ENCODE measurements around the gene ZNF512B.
A peak's percentile ranks its signal among the peaks of the same experiment; 100 is the strongest.

The ZNF512B gene

DNA sequence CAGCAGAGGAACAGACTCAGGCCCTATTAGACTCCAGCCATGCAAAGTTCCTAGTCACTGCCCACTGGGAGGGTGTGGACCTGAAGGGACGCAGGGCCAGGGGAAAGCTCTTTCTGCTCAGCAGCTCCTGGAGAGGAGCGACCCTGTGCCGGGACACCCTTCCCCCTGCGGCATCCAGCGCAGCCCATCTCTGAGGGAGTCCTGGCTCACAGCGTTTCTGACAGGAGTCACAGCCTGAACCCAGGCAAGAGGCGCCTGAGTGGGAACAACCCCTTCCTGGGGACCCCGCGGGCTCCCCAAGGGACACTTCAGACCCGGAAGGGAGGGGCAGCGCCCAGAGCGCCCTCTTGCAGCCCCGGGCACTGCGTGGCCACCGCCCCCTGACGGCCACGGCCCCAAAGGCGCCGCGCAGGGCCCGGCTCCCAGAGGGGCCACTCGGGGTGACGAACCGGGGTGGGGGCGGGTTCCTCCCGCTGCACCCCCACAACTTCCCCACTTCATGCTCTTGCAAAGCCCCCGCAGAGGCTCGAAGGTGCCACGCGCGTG lies 14.4 kb downstream of the ZNF512B start:
- H3K4me3 ChIP-seq (ENCODE audit: low read length), result peak overlapping the region; percentile 82
- peak; percentile 31 for DNase-seq (ENCODE audit: low read depth)
- TF ChIP-seq, protein P1, sequence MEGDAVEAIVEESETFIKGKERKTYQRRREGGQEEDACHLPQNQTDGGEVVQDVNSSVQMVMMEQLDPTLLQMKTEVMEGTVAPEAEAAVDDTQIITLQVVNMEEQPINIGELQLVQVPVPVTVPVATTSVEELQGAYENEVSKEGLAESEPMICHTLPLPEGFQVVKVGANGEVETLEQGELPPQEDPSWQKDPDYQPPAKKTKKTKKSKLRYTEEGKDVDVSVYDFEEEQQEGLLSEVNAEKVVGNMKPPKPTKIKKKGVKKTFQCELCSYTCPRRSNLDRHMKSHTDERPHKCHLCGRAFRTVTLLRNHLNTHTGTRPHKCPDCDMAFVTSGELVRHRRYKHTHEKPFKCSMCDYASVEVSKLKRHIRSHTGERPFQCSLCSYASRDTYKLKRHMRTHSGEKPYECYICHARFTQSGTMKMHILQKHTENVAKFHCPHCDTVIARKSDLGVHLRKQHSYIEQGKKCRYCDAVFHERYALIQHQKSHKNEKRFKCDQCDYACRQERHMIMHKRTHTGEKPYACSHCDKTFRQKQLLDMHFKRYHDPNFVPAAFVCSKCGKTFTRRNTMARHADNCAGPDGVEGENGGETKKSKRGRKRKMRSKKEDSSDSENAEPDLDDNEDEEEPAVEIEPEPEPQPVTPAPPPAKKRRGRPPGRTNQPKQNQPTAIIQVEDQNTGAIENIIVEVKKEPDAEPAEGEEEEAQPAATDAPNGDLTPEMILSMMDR (conservative IDR thresholded peaks at IDR 0.05; ENCODE audit: low read length), result peak; percentile 22; the same call in 1 of the 2 replicates

DNA sequence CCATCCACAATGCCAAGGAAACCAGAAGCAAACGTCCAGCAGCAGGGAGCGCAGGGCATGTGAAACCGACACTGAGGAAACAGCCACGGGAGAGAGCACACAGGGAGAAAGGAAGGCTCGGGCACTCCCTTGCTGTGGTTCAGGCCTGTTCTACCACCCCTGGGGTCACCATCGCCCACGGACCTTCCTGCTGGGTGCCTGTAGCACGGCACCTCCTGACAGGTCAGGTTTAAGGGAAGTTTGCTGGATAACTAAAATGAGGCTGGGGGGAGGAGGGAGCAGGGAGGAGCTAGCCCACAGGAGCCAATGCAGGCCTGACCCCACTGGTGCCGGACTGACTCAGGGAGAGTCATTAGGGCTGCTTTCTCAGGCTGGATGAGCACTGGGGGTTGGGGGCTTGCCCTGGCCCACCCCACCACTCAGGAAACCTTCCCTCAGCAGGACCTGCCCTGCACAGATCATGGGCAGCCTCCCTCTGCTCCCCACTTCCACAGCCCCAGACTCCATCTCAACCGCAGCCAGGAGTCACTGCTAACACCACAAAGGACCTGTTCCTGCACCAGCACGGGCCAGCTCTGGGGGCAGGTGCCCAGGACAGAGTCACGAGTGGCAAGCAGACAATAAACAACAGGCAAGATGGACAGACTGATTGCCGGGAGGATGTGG lies 15.8 kb downstream of the ZNF512B start:
- H3K4me3 ChIP-seq (ENCODE audit: low read length), result peak overlapping the region; percentile 82
- DNase-seq (ENCODE audit: low read depth), result no peak
- TF ChIP-seq, protein P1 (conservative IDR thresholded peaks at IDR 0.05; ENCODE audit: low read length), result no peak

DNA sequence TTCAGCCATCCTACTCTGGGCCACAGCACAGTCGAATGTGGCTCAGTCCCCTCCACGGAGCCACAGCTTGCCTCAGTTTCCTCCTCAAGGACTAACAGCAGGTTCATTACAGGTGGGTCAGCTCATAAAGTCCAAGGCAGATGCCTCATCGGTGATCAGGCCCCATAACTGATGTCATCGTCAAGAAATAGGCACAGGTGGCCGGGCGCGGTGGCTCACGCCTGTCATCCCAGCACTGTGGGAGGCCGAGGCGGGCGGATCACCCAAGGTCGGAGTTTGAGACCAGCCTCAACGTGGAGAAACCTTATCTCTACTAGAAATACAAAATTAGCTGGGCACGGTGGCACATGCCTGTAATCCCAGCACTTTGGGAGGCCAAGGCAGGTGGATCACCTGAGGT lies 17.0 kb downstream of the ZNF512B start:
- TF ChIP-seq, protein P1 (conservative IDR thresholded peaks at IDR 0.05; ENCODE audit: low read length), result no peak
- no peak overlapping the region for H3K4me3 ChIP-seq (ENCODE audit: low read length)
- no peak for DNase-seq (ENCODE audit: low read depth)

DNA sequence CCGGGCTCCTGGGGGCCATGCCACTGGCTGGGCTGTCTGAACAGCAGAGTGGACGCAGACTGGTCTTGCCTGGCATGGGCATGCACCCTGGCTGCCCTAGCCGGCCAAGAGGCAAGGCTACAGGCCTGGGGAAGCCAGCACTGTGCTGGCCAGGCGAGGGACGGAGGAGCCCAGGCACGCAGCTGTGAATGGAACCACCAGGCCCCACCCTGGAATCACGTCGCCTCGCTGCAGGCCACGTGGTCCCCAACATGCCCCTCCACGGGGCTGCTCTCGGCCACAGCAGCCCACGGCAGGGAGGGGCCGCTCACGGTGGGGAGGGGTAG lies 17.6 kb downstream of the ZNF512B start:
- no peak overlapping the region for H3K4me3 ChIP-seq (ENCODE audit: low read length)
- TF ChIP-seq, protein P1 (conservative IDR thresholded peaks at IDR 0.05; ENCODE audit: low read length), result no peak
- DNase-seq (ENCODE audit: low read depth), result no peak

DNA sequence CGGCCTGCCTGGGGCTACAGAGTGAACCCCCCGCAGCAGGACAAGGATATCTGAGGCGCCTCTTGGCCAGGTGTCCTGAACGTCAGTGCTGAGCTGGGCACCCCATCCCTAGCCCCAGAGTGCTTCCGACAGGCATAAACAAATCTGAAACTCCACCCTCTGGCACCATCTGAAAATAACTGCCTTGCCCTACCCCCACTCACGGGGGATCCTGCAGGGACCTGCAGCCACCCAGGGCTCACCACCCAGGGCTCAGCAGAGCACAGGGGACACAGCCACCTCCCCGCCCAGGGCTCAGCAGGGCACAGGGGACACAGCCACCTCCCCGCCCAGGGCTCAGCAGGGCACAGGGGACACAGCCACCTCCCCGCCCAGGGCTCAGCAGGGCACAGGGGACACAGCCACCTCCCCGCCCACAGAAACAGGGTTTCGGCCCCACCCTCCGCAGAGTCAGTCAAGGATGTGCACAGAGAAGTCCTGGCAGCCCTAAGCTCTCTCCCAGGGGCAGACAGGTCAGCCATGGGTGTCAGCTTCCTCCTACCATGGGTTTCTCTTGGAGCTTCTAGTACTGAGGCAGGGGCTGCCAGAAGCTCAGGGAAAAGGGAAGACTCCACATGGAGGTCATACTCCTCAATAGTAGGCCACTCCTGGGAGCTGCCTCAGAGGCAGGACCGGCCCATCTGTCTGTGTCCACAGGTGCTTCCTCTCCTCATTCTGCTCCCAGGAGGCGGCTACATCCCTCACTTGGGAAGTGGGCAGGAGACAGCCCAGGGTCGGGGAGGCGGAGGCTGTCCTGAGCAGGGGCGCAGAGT lies 18.1 kb downstream of the ZNF512B start:
- TF ChIP-seq, protein P1 (conservative IDR thresholded peaks at IDR 0.05; ENCODE audit: low read length), result no peak
- no peak for DNase-seq (ENCODE audit: low read depth)
- no peak overlapping the region for H3K4me3 ChIP-seq (ENCODE audit: low read length)

DNA sequence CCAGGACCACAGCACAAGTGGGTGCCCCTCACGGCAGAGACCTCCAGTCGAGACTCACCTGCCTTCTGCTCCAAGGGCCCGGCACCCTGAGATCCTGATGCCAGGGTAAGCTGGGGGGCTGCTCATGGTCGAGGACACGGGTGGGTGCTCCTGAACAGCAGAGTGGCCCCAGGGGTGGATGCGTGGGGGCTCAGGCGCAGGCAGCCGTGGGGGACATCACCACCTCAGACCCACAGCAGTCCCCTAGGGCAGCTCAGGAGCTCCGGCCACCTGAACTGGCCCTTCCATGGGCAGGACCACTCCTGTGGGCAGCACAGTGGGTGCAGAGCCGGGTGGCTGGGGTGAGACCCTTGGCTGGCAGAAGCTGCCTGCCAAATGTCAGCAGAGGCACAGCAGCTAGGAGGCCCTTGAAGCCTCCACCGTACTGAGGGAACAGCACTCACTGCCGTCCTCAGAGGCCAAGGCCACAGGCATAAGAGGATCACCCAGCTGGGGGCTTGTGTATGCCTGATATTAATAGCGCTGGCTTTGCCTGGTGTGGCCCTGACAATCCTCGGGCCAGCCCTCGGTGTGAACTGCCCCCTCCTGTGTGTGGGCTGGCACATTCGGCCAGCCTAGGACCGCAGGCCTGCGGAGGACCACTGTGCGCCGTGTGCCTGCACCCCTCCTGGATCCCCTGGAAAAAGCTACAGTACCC lies 18.9 kb downstream of the ZNF512B start:
- TF ChIP-seq, protein P1 (conservative IDR thresholded peaks at IDR 0.05; ENCODE audit: low read length), result no peak
- H3K4me3 ChIP-seq (ENCODE audit: low read length), result no peak overlapping the region
- DNase-seq (ENCODE audit: low read depth), result no peak

All from AG10803 (cell line).